Adrenal gland (tissue), 12 donors: ENCODE data around the gene MISP3. TPM values are rescaled to one million over a fixed set of nuclear protein-coding genes. Genes with fewer than 3 reads are reported as not detected.

Experiments used
- DNase-seq, 7 donors: peaks; one replicate each; pipeline ENCODE4 v3.0.0-alpha.2; 2019 to 2020
- H3K27ac ChIP-seq, 5 donors: fragments of 200-600 bp; sonication (generic) in 4 of 5; 1 replicate in 3 of 5; 2 replicates in 2 of 5; pipeline versions ENCODE4 v1.5.1 to v1.8.0; 2016 to 2020; ENCODE audit warnings: mild to moderate bottlenecking in 1 of 5
- H3K27me3 ChIP-seq: fragments of 200-600 bp; 2 replicates; pipeline ENCODE4 v1.8.0; 2021
- H3K36me3 ChIP-seq, 2 donors: fragments of 200-600 bp; replicated peaks in 1 of 2; 1 replicate in 1 of 2; 2 replicates in 1 of 2; pipeline versions ENCODE4 v1.5.1 to v1.8.0; 2018 to 2022
- H3K4me1 ChIP-seq, 2 donors: fragments of 200-600 bp; replicated peaks in 1 of 2; 1 replicate in 1 of 2; 2 replicates in 1 of 2; pipeline versions ENCODE4 v1.5.1 to v1.8.0; 2018 to 2021
- H3K4me3 ChIP-seq, 4 donors: fragments of 200-600 bp; sonication (generic) in 3 of 4; one replicate each; pipeline ENCODE4 v1.5.1; 2016 to 2018
- H3K9me3 ChIP-seq, 3 donors: fragments of 200-600 bp; sonication (generic) in 1 of 3; replicated peaks in 1 of 3; 1 replicate in 2 of 3; 2 replicates in 1 of 3; pipeline versions ENCODE4 v1.5.1 to v1.8.0; 2016 to 2021
- CTCF ChIP-seq, 6 experiments: fragments of 450-650 bp in 4 of 6; fragments of 200-600 bp in 2 of 6; sonication (generic) in 1 of 6; IDR thresholded peaks; 1 replicate in 5 of 6; 2 replicates in 1 of 6; pipeline versions ENCODE4 v1.5.1 to v1.8.0; 2016 to 2021; ENCODE audit warnings: antibody characterized with exemption in 6 of 6, mild to moderate bottlenecking in 2 of 6, moderate library complexity in 1 of 6
- POLR2A ChIP-seq, 2 donors: fragments of 450-650 bp; IDR thresholded peaks; one replicate each; pipeline ENCODE4 v1.6.1; 2017; ENCODE audit warnings: antibody characterized with exemption in 2 of 2, mild to moderate bottlenecking in 2 of 2, moderate library complexity in 1 of 2
- WGBS, 4 donors: extraction: QIAGEN DNeasy Blood & Tissue Kit in 2 of 4; methylation state at CpG; one replicate each; pipeline versions ENCODE4 v1.1.5 to v1.1.7; 2013 to 2017; 5-methylcytosine and 5-hydroxymethylcytosine counted together
- intact Hi-C, 2 donors: fragments of 100-400 bp; cut with DNase I; formaldehyde crosslinking; loops; one replicate each; pipeline versions ENCODE4 v1.14.1 to v1.15.0; 2022 to 2023
- polyA plus RNA-seq, 3 donors: library from polyadenylated mRNA; stranded (reverse); fragments of 200-250 nt in 2 of 3; fragments of 350-450 nt in 1 of 3; fragmentation: Illumina TruSeq in 1 of 3; extraction: RNeasy Lipid Tissue Mini Kit (QIAGEN cat#74804) in 1 of 3; gene quantifications; one replicate each; pipeline ENCODE4 v1.2.3, GENCODE V29; 2013 to 2014
- total RNA-seq, 9 donors: library from RNA; depleted of rRNA in 4 of 9; stranded (reverse); fragments of >200 nt in 4 of 9; fragments of 120-200 nt in 1 of 9; fragmentation: NEBNext Ultra II Directional in 1 of 9; extraction: Animal tissue kit (Norgen Biotek cat#: 25700) in 1 of 9; gene quantifications; one replicate each; pipeline versions ENCODE4 v1.1.0 to v1.2.4, GENCODE V29; 2013 to 2023
- donor health status: healthy with polysubstance abuse.
- donor health status: Bipolar disorder and iron deficiency.
- donor health status: DM: yes; HTN: yes; CAD: no.
- donor health status: DM: no; HTN: no; CAD: no.
- donor health status: DM: no; HTN: no; CAD: no.
- donor health status: DM: yes; HTN: yes; CAD: no.

The MISP3 gene
- total and polyA plus RNA-seq, 12 donors = 0.78 to 87.9 (median 3.2) TPM

DNA sequence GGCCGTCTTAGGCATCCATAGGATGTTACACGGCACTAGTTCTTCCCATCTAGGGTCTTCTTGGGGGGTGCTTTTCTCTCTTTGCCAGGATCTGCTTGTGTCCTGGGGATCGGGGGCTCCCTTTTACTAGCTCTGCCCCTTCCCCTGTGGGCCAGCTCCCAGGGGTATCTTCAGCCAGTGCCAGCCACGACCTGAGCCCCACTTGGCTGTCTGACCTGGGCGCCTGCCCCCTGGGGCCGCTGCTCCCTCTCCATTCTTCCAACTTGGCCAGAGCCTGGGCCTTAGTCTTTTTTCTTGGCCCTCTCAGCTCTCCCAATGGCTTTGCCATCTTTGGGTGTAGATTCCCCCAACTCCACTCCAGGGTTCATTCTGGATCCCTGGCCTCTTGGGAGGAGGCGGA lies 41.9 kb downstream of the MISP3 start:
- no peaks in the 10 kb centered on the region for H3K9me3 ChIP-seq
- H3K27me3 ChIP-seq = no peaks in the 10 kb centered on the region
- WGBS, 4 donors = 90 to 92% (median 91%) methylated on average over 6 to 7 of the region's 7 CpGs
- H3K4me1 ChIP-seq = peaks cover 54 to 80% of the 10 kb centered on the region in 2 donors
- no peak overlapping the region for H3K4me3 ChIP-seq
- H3K36me3 ChIP-seq = no peaks in the 10 kb centered on the region
- no peak for TF ChIP-seq CTCF (IDR thresholded peaks at IDR 0.05)
- TF ChIP-seq POLR2A (IDR thresholded peaks at IDR 0.05) = no peak
- DNase-seq = no peak
- intact Hi-C loops = no loop called here
- H3K27ac ChIP-seq = peak overlapping the region in 4 of 5 donors; percentile 32 to 94 (median 88)

DNA sequence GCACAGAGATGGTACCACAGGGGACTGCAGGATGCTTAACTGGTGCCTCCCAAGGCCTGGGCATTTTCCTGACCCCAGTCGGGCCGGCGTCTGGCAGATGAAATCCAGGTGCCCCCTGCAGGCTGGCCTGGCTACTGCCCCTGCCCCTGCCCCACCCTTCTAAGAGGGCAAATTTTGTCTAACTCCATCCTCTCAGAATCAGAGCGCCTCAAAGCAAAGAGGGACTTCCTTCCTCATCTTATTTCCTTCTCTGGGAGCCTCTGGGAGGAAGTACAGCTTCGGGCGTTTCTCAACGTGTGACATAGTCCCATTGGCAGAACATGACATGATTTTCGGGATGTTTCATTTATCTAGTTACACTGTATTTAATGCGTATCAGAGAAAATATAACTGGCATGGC lies 42.3 kb downstream of the MISP3 start:
- WGBS, 4 donors = 26 to 49% (median 27%) methylated on average over 8 to 9 of the region's 9 CpGs
- Histone ChIP-seq H3K9me3 (no peaks in the 10 kb centered on the region), H3K36me3 (no peaks in the 10 kb centered on the region), H3K4me3 (no peak overlapping the region), H3K27me3 (no peaks in the 10 kb centered on the region), H3K27ac (peak overlapping the region in 4 of 5 donors; percentile 32 to 94 (median 88)), H3K4me1 (peaks cover 58 to 84% of the 10 kb centered on the region in 2 donors)
- intact Hi-C loops = no loop called here
- DNase-seq = peak in 6 of 7 donors; percentile 68 to 84 (median 73)
- TF ChIP-seq POLR2A (IDR thresholded peaks at IDR 0.05) (no peak), CTCF (IDR thresholded peaks at IDR 0.05) (peak; percentile 29 to 61 (median 56))

- Histone ChIP-seq H3K4me1 (peaks cover 59 to 83% of the 10 kb centered on the region in 2 donors), H3K27me3 (no peaks in the 10 kb centered on the region), H3K4me3 (peak overlapping the region in 1 of 4 donors; percentile 95), H3K36me3 (no peaks in the 10 kb centered on the region), H3K9me3 (no peaks in the 10 kb centered on the region), H3K27ac (peak overlapping the region; percentile 32 to 100 (median 86))
- 31 to 41% (median 33%) methylated on average over 5 of the region's 5 CpGs for WGBS, 4 donors
- intact Hi-C loops = no loop called here
- TF ChIP-seq CTCF (IDR thresholded peaks at IDR 0.05) (no peak), POLR2A (IDR thresholded peaks at IDR 0.05) (no peak)
- DNase-seq = peak in 4 of 7 donors; percentile 45 to 58 (median 52)
Observed at GRCh38 chr19:14115756-14116155, 43.2 kb downstream of the MISP3 start.

DNA sequence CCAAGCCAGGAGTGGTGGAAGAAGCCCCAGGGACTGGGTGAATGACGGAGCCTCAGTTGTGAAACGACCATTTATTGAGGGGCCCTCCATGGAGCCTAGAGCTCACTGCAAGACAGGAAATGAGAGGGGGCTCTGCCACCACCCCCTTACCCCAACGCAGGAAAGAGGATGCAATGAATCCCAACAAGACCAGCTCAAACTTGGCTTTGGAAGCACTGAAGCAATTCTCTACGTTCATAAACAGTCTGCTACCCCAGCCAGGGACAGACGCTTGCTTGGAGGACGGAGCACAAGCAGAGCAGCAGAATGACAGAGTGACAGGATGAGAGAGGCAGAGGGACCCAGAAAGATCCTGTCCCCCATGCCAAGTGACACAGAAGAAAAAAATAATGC lies 43.9 kb downstream of the MISP3 start:
- TF ChIP-seq POLR2A (IDR thresholded peaks at IDR 0.05) (no peak), CTCF (IDR thresholded peaks at IDR 0.05) (no peak)
- Histone ChIP-seq H3K9me3 (no peaks in the 10 kb centered on the region), H3K36me3 (no peaks in the 10 kb centered on the region), H3K27me3 (no peaks in the 10 kb centered on the region), H3K27ac (peak overlapping the region; percentile 32 to 100 (median 86)), H3K4me1 (peaks cover 59 to 75% of the 10 kb centered on the region in 2 donors), H3K4me3 (peak overlapping the region; percentile 67 to 95 (median 80))
- 0 to 7% (median 3%) methylated on average over 6 of the region's 6 CpGs for WGBS, 4 donors
- no peak for DNase-seq
- intact Hi-C loops = no loop called here
